Transverse colon (tissue), 3 donors: ENCODE measurements around the gene EFNB3.

Experiments
- EP300 ChIP-seq: sonication (generic); formaldehyde crosslinking; IDR thresholded peaks from one replicate; pipeline ENCODE4 v1.6.1; 2017; ENCODE audit warnings: antibody characterized with exemption, low read depth
- POLR2A ChIP-seq: fragments of 450-650 bp; IDR thresholded peaks from one replicate; pipeline ENCODE4 v1.6.1; 2016; ENCODE audit warnings: antibody characterized with exemption, mild to moderate bottlenecking, moderate library complexity
- TF ChIP-seq, protein P1 (sequence below), 5 experiments: fragments of 200-600 bp in 3 of 5; fragments of 450-650 bp in 2 of 5; sonication (generic) in 3 of 5; IDR thresholded peaks; 1 replicate in 2 of 5; 2 replicates in 3 of 5; pipeline ENCODE4 v1.5.1; 2016 to 2017; ENCODE audit warnings: antibody characterized with exemption in 5 of 5, inconsistent platforms in 3 of 5, mild to moderate bottlenecking in 2 of 5, moderate library complexity in 1 of 5

DNA sequence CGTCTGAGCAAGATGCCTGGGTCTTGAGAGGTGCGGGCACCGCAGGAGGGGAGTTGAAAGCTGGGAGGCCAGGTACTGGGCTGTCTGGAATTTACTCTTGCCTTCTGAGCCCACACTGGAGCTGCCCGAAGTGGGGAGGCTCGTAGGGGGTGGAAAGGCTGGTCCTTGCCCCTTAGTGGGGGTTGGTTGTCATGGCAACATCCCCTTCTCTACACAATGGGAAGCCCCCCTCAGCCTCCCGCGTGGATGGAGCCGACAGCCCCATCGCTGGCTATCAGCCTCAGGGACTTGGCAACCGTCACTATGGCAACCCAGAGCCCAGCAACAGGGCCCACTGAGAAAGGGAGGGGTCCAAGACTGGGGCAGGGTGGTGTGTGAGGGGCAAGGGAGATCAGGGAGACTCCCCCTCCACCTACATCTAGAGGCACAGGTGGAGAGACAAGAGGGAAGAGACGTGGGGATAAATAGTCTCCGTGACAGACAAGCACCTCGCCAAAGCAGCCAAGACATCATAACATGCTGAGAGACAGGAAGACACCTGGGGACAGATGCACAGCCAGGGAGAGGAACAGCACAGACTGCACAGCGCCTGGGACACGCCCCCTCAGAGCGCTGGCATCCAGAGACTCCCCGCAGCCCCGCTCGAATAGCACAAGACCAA is 7.2 kb downstream of the EFNB3 start:
- TF ChIP-seq, protein P1, sequence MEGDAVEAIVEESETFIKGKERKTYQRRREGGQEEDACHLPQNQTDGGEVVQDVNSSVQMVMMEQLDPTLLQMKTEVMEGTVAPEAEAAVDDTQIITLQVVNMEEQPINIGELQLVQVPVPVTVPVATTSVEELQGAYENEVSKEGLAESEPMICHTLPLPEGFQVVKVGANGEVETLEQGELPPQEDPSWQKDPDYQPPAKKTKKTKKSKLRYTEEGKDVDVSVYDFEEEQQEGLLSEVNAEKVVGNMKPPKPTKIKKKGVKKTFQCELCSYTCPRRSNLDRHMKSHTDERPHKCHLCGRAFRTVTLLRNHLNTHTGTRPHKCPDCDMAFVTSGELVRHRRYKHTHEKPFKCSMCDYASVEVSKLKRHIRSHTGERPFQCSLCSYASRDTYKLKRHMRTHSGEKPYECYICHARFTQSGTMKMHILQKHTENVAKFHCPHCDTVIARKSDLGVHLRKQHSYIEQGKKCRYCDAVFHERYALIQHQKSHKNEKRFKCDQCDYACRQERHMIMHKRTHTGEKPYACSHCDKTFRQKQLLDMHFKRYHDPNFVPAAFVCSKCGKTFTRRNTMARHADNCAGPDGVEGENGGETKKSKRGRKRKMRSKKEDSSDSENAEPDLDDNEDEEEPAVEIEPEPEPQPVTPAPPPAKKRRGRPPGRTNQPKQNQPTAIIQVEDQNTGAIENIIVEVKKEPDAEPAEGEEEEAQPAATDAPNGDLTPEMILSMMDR (IDR thresholded peaks at IDR 0.05) = no peak
- no peak for TF ChIP-seq POLR2A
- TF ChIP-seq EP300 = no peak
